ENCODE data around the gene SLC38A8. TPM values are rescaled to one million over a fixed set of nuclear protein-coding genes. Genes with fewer than 3 reads are reported as not detected.

The SLC38A8 gene
- total and polyA plus RNA-seq, 4 donors = 0.08 to 1.0 (median 0.32) TPM

GRCh38 chr16:84016477-84016876 is 26.1 kb downstream of the SLC38A8 start:
- DNase-seq (ENCODE audit: low spot score) = no peak
- WGBS = 92% methylated on average over 12 of the region's 12 CpGs
- no peak for TF ChIP-seq ZBTB33 (IDR thresholded peaks at IDR 0.05)
- TF ChIP-seq RXRA (IDR thresholded peaks at IDR 0.05) = no peak
- TF ChIP-seq GABPA (IDR thresholded peaks at IDR 0.05 in 1 of 2, conservative IDR thresholded peaks at IDR 0.05 in 1 of 2) = no peak
- TF ChIP-seq FOXA2 (IDR thresholded peaks at IDR 0.05) = no peak
- no peak for TF ChIP-seq YY1 (IDR thresholded peaks at IDR 0.05)
- no peak for TF ChIP-seq MAX (IDR thresholded peaks at IDR 0.05)
- no peak for TF ChIP-seq ATF3 (IDR thresholded peaks at IDR 0.05)
- TF ChIP-seq EGR1 (IDR thresholded peaks at IDR 0.05; ENCODE audit: low read depth in 2 of 2) = no peak
- no peak for TF ChIP-seq SP1 (IDR thresholded peaks at IDR 0.05)
- no peak for TF ChIP-seq REST (IDR thresholded peaks at IDR 0.05)
- no peak for TF ChIP-seq JUND (IDR thresholded peaks at IDR 0.05)
- no peak for TF ChIP-seq CTCF (IDR thresholded peaks at IDR 0.05; ENCODE audit: low read depth, low read length, missing input control)
- TF ChIP-seq NR2F2 (IDR thresholded peaks at IDR 0.05) = no peak
- TF ChIP-seq FOXA1 (IDR thresholded peaks at IDR 0.05) = no peak

GRCh38 chr16:84015399-84015798 is 27.2 kb downstream of the SLC38A8 start:
- Histone ChIP-seq H3K27ac (ENCODE audit: low read depth in 1 of 2, low read length in 2 of 2) (no peak overlapping the region), H3K36me3 (ENCODE audit: control insufficient read depth in 4 of 4, insufficient read depth in 3 of 4, low read depth in 1 of 4, low read length in 3 of 4) (no peaks in the 10 kb centered on the region), H3K9ac (ENCODE audit: low read depth in 1 of 2, low read length in 2 of 2) (no peak overlapping the region), H3K9me3 (ENCODE audit: control insufficient read depth in 4 of 4, low read length in 3 of 4) (peaks cover 0 to 10% (median under 1%) of the 10 kb centered on the region in 4 donors), H3K4me1 (ENCODE audit: control insufficient read depth in 4 of 4, insufficient read depth in 4 of 4, low read length in 3 of 4) (no peaks in the 10 kb centered on the region), H3K4me3 (ENCODE audit: low read depth in 1 of 3, low read length in 3 of 3) (no peak overlapping the region), H3K27me3 (ENCODE audit: control insufficient read depth in 4 of 4, insufficient read depth in 4 of 4, low read length in 3 of 4) (no peaks in the 10 kb centered on the region)
- 86% methylated on average over 12 of the region's 12 CpGs for WGBS
- DNase-seq (ENCODE audit: low spot score) = no peak
- TF ChIP-seq RXRA (IDR thresholded peaks at IDR 0.05) (no peak), RAD21 (IDR thresholded peaks at IDR 0.05) (no peak), FOXA2 (IDR thresholded peaks at IDR 0.05) (no peak), ZBTB33 (IDR thresholded peaks at IDR 0.05) (no peak), SP1 (IDR thresholded peaks at IDR 0.05) (no peak), HNF4A (conservative IDR thresholded peaks at IDR 0.05) (no peak), JUND (IDR thresholded peaks at IDR 0.05) (no peak), CTCF (IDR thresholded peaks at IDR 0.05; ENCODE audit: low read depth, low read length, missing input control) (no peak), HNF4G (IDR thresholded peaks at IDR 0.05) (no peak)

More at GRCh38 chr16:84016477-84016876, 26.1 kb downstream of the SLC38A8 start:
- H3K36me3 ChIP-seq (ENCODE audit: control insufficient read depth in 4 of 4, insufficient read depth in 3 of 4, low read depth in 1 of 4, low read length in 3 of 4) = no peaks in the 10 kb centered on the region
- H3K9ac ChIP-seq (ENCODE audit: low read depth in 1 of 2, low read length in 2 of 2) = no peak overlapping the region
- no peaks in the 10 kb centered on the region for H3K4me1 ChIP-seq (ENCODE audit: control insufficient read depth in 4 of 4, insufficient read depth in 4 of 4, low read length in 3 of 4)
- H3K4me3 ChIP-seq (ENCODE audit: low read depth in 1 of 3, low read length in 3 of 3) = no peak overlapping the region
- H3K27me3 ChIP-seq (ENCODE audit: control insufficient read depth in 4 of 4, insufficient read depth in 4 of 4, low read length in 3 of 4) = no peaks in the 10 kb centered on the region
- no peak overlapping the region for H3K27ac ChIP-seq (ENCODE audit: low read depth in 1 of 2, low read length in 2 of 2)
- peaks cover 0 to 10% (median 2%) of the 10 kb centered on the region in 4 donors for H3K9me3 ChIP-seq (ENCODE audit: control insufficient read depth in 4 of 4, low read length in 3 of 4)

Measured in liver (tissue), 9 donors.